ENCODE measurements around the gene HTR3D.
"Not testable (repeated sequence)": the region's sequence is repeated elsewhere in the genome, so short reads cannot be mapped to it uniquely, and the experiment has no call there.

The HTR3D gene

DNA sequence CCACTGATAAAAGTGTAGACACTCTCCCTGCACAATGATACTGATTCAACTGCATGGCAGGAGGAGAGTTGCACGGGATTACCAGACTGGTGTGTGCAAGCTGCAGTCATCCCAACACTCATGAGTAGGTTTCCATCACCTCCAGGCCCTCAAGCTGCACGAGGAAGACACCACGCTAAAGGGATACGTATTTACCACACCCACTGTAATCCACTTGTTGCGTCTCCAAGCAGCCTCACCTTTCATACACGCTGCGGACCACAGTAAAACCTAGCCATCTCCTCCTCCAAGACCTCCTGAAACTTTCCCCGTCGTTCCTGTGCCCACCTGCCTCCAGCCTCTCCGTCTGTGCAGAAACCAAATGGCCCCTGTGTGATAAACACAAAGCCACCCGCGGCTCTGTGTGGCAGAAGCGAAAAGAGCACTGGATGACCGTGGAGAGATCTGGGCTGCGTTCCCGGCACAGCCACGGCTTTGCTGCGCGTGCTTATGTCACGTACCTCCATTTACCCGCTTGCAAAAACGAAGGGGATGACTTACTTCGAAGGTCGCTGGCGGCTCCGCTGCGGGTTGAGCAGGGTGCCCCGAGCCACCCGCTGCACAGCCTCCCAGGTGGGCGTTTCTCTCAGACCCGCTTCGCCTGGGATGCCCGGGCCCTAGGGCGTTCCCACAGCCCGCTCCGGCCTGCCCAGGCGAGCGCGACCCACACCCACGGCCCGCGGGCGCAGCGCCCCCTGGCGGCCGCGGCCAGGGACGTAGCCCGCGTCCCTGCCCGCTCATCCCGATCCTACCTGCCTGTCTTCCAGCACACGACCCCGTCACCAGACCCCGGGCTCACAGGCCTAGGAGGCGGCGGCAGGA lies 14.5 kb upstream of the HTR3D start:
- Histone ChIP-seq H3K27ac (ENCODE audit: low read depth, low read length, severe bottlenecking) (peak overlapping the region; percentile 88), H3K9me3 (ENCODE audit: control insufficient read depth, low read length) (no peaks in the 10 kb centered on the region), H3K36me3 (ENCODE audit: control insufficient read depth, insufficient read depth, low read length) (peaks cover 20% of the 10 kb centered on the region), H3K4me1 (ENCODE audit: control insufficient read depth, insufficient read depth, low read length, poor library complexity, severe bottlenecking) (peaks cover 14% of the 10 kb centered on the region), H3K4me3 (ENCODE audit: extremely low read depth, insufficient read depth, low read length, poor library complexity, severe bottlenecking) (peak overlapping the region; percentile 99)
- 20 to 23% methylated on average over 49 to 54 of the region's 57 CpGs for WGBS, 2 experiments (ENCODE audit: insufficient coverage in 2 of 2)

DNA sequence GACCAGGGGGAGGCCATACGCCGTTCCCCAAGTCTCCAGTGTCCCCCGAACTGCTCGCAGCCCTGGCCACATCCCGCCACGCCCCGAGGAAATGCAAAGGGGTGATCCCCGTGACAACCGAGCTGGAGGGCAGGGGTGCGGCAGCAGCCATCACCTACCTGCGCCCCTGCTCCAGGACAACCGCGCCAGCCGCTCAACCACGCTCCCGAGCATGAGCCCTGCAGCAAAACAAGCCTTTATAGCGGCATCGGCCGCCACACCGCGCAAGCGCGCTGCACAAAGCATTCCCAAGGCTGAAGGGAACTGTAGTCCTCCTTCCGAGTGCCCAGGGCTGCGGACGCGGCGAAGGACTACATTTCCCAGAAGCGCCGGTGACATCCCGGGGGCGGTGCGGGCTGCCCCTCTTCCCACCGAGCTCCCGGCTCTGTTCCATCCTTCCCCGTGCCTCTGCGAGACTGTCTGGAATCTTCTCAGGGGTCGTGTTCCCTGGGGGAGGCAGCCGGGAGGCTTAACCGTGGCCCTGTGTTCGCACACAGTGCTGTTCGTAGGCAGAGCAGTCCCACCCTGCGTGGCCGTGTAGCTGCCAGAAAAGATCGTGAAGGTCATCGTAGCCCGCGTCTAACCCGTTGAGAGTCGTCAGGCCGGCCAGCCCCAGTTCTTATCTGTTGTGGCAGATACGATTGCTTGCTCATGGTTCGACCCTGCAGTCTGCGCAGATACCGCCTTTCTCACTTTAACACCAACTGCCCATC lies 13.7 kb upstream of the HTR3D start, which contains the start of gene ABCC5:
TSS of gene ABCC5 (minus strand) at position 213 of the 752 bp plus-strand sequence. CDS start 3,492 bp downstream, outside the sequence.
- peaks cover 14% of the 10 kb centered on the region for H3K4me1 ChIP-seq (ENCODE audit: control insufficient read depth, insufficient read depth, low read length, poor library complexity, severe bottlenecking)
- H3K36me3 ChIP-seq (ENCODE audit: control insufficient read depth, insufficient read depth, low read length), result peaks cover 14% of the 10 kb centered on the region
- WGBS, 2 experiments (ENCODE audit: insufficient coverage in 2 of 2), result 0% methylated on average over 47 to 49 of the region's 55 CpGs
- H3K9me3 ChIP-seq (ENCODE audit: control insufficient read depth, low read length), result no peaks in the 10 kb centered on the region
- peak within 1 kb of the TSS; percentile 99 for H3K4me3 ChIP-seq (ENCODE audit: extremely low read depth, insufficient read depth, low read length, poor library complexity, severe bottlenecking)
- H3K27ac ChIP-seq (ENCODE audit: low read depth, low read length, severe bottlenecking), result peak within 1 kb of the TSS; percentile 88

DNA sequence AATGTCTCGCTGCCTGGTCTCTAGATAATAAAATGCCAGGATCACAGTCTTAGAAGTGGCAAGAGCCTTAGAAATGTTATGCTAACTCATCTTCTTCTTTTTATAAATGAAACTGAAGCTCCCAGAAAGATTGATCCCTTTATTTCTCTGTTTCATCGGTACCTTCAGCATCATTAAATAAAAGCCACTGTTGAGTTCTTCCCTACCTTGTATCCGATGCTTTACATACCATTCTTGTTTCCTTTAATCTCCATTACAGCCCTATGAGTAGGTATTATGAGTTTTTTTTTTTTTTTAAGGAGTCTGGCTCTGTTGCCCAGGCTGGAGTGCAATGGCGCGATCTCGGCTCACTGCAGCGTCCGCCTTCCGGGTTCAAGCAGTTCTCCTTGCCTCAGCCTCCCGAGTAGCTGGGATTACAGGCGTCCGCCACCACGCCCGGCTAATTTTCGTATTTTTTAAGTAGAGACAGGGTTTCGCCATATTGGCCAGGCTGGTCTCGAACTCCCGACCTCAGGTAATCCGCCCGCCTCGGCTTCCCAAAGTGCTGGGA lies 13.0 kb upstream of the HTR3D start:
- Histone ChIP-seq H3K36me3 (ENCODE audit: control insufficient read depth, insufficient read depth, low read length) (peaks cover 8% of the 10 kb centered on the region), H3K27ac (ENCODE audit: low read depth, low read length, severe bottlenecking) (peak overlapping the region; percentile 88), H3K4me1 (ENCODE audit: control insufficient read depth, insufficient read depth, low read length, poor library complexity, severe bottlenecking) (peaks cover 14% of the 10 kb centered on the region), H3K4me3 (ENCODE audit: extremely low read depth, insufficient read depth, low read length, poor library complexity, severe bottlenecking) (peak overlapping the region; percentile 99), H3K9me3 (ENCODE audit: control insufficient read depth, low read length) (no peaks in the 10 kb centered on the region)
- 89 to 94% methylated on average over 15 to 16 of the region's 21 CpGs for WGBS, 2 experiments (ENCODE audit: insufficient coverage in 2 of 2)

DNA sequence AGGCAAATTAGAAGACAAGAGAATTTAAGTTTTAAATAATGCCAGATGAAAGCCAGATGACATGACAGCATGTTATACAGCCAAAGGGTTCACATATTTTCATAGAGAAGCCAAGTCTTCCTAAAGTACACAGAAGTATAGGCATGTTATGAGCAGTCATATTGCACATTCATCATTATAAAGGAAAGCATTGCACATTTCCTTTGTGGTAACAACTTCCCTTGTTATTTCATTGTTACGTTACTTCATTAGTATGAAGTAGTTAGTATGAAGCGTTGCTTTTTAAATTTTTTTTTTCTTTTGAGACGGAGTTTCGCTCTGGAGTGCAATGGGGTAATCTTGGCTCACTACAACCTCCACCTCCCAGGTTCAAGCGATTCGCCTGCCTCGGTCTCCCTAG lies 9.2 kb upstream of the HTR3D start:
- no CpG with 5 or more reads among the region's 7 CpGs for WGBS, 2 experiments (ENCODE audit: insufficient coverage in 2 of 2)
- Histone ChIP-seq H3K4me1 (ENCODE audit: control insufficient read depth, insufficient read depth, low read length, poor library complexity, severe bottlenecking) (no peaks in the 10 kb centered on the region), H3K9me3 (ENCODE audit: control insufficient read depth, low read length) (no peaks in the 10 kb centered on the region), H3K27ac (ENCODE audit: low read depth, low read length, severe bottlenecking) (no peak overlapping the region), H3K4me3 (ENCODE audit: extremely low read depth, insufficient read depth, low read length, poor library complexity, severe bottlenecking) (no peak overlapping the region), H3K36me3 (ENCODE audit: control insufficient read depth, insufficient read depth, low read length) (no peaks in the 10 kb centered on the region)

DNA sequence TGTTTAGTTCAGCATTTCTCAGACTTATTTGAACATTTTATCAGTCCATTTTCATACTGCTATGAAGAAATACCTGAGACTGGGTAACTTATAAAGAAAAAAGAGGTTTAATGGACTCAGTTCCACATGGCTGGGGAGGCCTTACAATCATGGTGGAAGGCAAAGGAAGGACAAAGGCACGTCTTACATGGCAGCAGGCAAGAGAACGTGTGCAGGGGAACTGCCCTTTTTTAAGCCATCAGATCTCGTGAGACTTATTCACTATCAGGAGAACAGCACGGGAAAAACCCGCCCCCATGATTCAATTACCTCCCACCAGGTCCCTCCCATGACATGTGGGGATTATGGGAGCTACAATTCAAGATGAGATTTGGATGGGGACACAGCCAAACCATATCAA lies 6.3 kb upstream of the HTR3D start:
- not testable (repeated sequence) for H3K27ac ChIP-seq (ENCODE audit: low read depth, low read length, severe bottlenecking); H3K36me3 ChIP-seq (ENCODE audit: control insufficient read depth, insufficient read depth, low read length); H3K4me3 ChIP-seq (ENCODE audit: extremely low read depth, insufficient read depth, low read length, poor library complexity, severe bottlenecking); H3K9me3 ChIP-seq (ENCODE audit: control insufficient read depth, low read length); H3K4me1 ChIP-seq (ENCODE audit: control insufficient read depth, insufficient read depth, low read length, poor library complexity, severe bottlenecking)
- 79 to 82% methylated on average over 3 of the region's 5 CpGs for WGBS, 2 experiments (ENCODE audit: insufficient coverage in 2 of 2)

DNA sequence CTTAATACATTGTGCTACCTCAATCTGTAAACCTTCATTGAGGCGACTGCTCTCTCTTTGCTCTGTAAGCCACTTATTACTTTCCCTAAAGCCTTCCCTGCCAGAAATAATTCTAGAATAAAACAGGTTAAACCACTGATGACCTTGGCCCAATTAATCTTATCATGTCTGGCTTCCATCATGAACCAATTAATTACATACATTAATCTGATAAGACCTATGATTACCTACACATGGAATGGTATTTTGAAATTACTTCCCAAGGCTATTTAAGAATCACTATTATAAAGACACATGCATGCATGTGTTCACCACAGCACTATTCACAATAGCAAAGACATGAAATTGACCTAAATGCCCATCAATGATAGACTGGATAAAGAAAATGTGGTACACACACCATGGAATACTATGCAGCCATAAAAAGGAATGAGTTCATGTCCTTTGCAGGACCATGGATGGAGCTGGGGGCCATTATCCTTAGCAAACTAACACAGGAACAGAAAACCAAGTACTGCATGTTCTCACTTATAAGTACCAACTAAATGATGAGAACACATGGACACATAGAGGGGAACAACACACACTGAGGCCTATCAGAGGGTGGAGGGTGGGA lies 3.2 kb upstream of the HTR3D start:
- H3K4me1 ChIP-seq (ENCODE audit: control insufficient read depth, insufficient read depth, low read length, poor library complexity, severe bottlenecking); H3K36me3 ChIP-seq (ENCODE audit: control insufficient read depth, insufficient read depth, low read length); H3K9me3 ChIP-seq (ENCODE audit: control insufficient read depth, low read length); H3K4me3 ChIP-seq (ENCODE audit: extremely low read depth, insufficient read depth, low read length, poor library complexity, severe bottlenecking); H3K27ac ChIP-seq (ENCODE audit: low read depth, low read length, severe bottlenecking): not testable (repeated sequence)
- 100% methylated on average over 1 of the region's 1 CpG for WGBS, 2 experiments (ENCODE audit: insufficient coverage in 2 of 2)

DNA sequence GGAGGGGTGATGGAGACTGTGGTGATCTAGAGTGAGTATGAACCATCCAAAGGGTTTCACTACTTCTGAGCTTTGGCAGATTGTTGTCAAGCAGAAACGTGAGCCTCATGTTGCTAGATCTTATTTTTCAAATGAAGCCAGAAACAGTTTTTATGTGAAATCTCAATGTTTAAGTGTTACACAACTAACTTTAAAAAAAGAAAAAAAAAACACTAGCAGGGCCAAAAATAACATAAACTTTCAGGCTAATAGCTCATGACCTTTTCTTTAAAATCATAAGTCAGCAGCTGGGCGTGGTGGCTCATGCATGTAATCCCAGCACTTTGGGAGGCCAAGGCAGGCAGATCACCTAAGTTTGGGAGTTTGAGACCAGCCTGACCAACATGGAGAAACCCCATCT lies 2.1 kb upstream of the HTR3D start:
- Histone ChIP-seq H3K27ac (ENCODE audit: low read depth, low read length, severe bottlenecking) (no peak overlapping the region), H3K4me3 (ENCODE audit: extremely low read depth, insufficient read depth, low read length, poor library complexity, severe bottlenecking) (no peak overlapping the region), H3K9me3 (ENCODE audit: control insufficient read depth, low read length) (no peaks in the 10 kb centered on the region), H3K36me3 (ENCODE audit: control insufficient read depth, insufficient read depth, low read length) (no peaks in the 10 kb centered on the region), H3K4me1 (ENCODE audit: control insufficient read depth, insufficient read depth, low read length, poor library complexity, severe bottlenecking) (no peaks in the 10 kb centered on the region)
- 94 to 100% methylated on average over 1 to 2 of the region's 2 CpGs for WGBS, 2 experiments (ENCODE audit: insufficient coverage in 2 of 2)

DNA sequence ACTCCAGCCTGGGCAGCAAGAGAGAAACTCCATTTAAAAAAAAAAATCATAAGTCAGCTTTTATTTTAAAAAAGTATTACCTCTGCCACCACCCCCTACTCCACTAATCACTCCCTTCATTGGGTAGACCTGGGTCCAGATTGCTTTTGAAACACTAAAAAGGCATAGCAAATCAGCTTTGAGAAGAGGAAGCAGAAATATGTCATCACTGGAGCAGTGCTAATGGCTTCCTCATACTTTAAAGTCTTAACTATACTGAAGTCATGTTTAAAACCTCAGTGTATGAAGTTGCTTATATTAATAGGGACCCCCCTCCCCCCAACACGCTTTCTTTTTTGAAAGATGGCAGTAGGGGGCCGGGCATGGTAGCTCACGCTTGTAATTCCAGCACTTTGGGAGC lies 1.0 kb upstream of the HTR3D start:
- H3K36me3 ChIP-seq (ENCODE audit: control insufficient read depth, insufficient read depth, low read length), result no peaks in the 10 kb centered on the region
- H3K4me1 ChIP-seq (ENCODE audit: control insufficient read depth, insufficient read depth, low read length, poor library complexity, severe bottlenecking), result no peaks in the 10 kb centered on the region
- no CpG with 5 or more reads among the region's 3 CpGs for WGBS, 2 experiments (ENCODE audit: insufficient coverage in 2 of 2)
- no peak overlapping the region for H3K4me3 ChIP-seq (ENCODE audit: extremely low read depth, insufficient read depth, low read length, poor library complexity, severe bottlenecking)
- no peaks in the 10 kb centered on the region for H3K9me3 ChIP-seq (ENCODE audit: control insufficient read depth, low read length)
- no peak overlapping the region for H3K27ac ChIP-seq (ENCODE audit: low read depth, low read length, severe bottlenecking)

DNA sequence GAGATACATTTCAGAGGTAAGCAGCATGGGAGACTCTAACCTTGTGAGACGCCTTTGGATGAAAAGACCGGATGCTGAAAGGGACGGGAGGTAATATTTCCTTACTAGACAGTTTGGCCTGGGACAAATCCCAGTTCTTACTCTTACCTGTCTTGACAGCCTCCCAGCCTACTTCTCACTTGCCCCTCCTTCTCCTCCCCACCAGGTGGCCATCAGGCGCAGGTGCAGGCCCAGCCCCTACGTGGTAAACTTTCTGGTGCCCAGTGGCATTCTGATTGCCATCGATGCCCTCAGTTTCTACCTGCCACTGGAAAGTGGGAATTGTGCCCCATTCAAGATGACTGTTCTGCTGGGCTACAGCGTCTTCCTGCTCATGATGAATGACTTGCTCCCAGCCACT lies 6.3 kb downstream of the HTR3D start:
- no peaks in the 10 kb centered on the region for H3K9me3 ChIP-seq (ENCODE audit: control insufficient read depth, low read length)
- H3K36me3 ChIP-seq (ENCODE audit: control insufficient read depth, insufficient read depth, low read length), result no peaks in the 10 kb centered on the region
- 76 to 83% methylated on average over 6 of the region's 7 CpGs for WGBS, 2 experiments (ENCODE audit: insufficient coverage in 2 of 2)

DNA sequence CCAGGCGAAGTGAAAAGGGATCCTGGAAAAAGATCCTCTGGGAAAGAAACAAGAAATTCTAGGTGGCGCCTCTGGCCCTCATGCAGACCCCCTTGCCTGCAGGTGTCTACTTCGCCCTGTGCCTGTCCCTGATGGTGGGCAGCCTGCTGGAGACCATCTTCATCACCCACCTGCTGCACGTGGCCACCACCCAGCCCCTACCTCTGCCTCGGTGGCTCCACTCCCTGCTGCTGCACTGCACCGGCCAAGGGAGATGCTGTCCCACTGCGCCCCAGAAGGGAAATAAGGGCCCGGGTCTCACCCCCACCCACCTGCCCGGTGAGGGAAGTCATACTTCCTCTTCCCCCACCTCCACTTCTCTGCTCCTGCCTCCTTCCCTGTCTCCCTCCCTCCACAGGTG lies 6.8 kb downstream of the HTR3D start:
- 90 to 95% methylated on average over 3 to 5 of the region's 9 CpGs for WGBS, 2 experiments (ENCODE audit: insufficient coverage in 2 of 2)
- not testable (repeated sequence) for H3K9me3 ChIP-seq (ENCODE audit: control insufficient read depth, low read length); H3K36me3 ChIP-seq (ENCODE audit: control insufficient read depth, insufficient read depth, low read length); H3K4me3 ChIP-seq (ENCODE audit: extremely low read depth, insufficient read depth, low read length, poor library complexity, severe bottlenecking); H3K4me1 ChIP-seq (ENCODE audit: control insufficient read depth, insufficient read depth, low read length, poor library complexity, severe bottlenecking); H3K27ac ChIP-seq (ENCODE audit: low read depth, low read length, severe bottlenecking)

More for the DNA sequence above, 6.3 kb downstream of the HTR3D start:
- Histone ChIP-seq H3K4me1 (ENCODE audit: control insufficient read depth, insufficient read depth, low read length, poor library complexity, severe bottlenecking) (no peaks in the 10 kb centered on the region), H3K27ac (ENCODE audit: low read depth, low read length, severe bottlenecking) (no peak overlapping the region), H3K4me3 (ENCODE audit: extremely low read depth, insufficient read depth, low read length, poor library complexity, severe bottlenecking) (no peak overlapping the region)
